ENCODE data around the gene JMJD1C. TPM values are rescaled to one million over a fixed set of nuclear protein-coding genes. Genes with fewer than 3 reads are reported as not detected.

JMJD1C gene
- total RNA-seq, 1 donor from 2014 or later: 68.7 TPM

- Mint-ChIP-seq H3K4me1 (peaks cover 47% of the 10 kb centered on the region), H3K27me3 (ENCODE audit: low read depth) (no peaks in the 10 kb centered on the region), H3K9me3 (peaks cover 4% of the 10 kb centered on the region), H3K27ac (ENCODE audit: unreplicated experiment) (no peak overlapping the region), H3K36me3 (ENCODE audit: low read depth) (peaks cover 10% of the 10 kb centered on the region), H3K4me3 (no peak overlapping the region)
- TF ChIP-seq, protein P1, sequence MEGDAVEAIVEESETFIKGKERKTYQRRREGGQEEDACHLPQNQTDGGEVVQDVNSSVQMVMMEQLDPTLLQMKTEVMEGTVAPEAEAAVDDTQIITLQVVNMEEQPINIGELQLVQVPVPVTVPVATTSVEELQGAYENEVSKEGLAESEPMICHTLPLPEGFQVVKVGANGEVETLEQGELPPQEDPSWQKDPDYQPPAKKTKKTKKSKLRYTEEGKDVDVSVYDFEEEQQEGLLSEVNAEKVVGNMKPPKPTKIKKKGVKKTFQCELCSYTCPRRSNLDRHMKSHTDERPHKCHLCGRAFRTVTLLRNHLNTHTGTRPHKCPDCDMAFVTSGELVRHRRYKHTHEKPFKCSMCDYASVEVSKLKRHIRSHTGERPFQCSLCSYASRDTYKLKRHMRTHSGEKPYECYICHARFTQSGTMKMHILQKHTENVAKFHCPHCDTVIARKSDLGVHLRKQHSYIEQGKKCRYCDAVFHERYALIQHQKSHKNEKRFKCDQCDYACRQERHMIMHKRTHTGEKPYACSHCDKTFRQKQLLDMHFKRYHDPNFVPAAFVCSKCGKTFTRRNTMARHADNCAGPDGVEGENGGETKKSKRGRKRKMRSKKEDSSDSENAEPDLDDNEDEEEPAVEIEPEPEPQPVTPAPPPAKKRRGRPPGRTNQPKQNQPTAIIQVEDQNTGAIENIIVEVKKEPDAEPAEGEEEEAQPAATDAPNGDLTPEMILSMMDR (conservative IDR thresholded peaks at IDR 0.05): no peak
- no peak for DNase-seq (ENCODE audit: low read depth, low spot score)
These were observed 147.3 kb downstream of the JMJD1C start for GRCh38 chr10:63318491-63318890.

- Mint-ChIP-seq H3K27me3 (ENCODE audit: low read depth) (no peaks in the 10 kb centered on the region), H3K4me1 (peaks cover 19% of the 10 kb centered on the region), H3K4me3 (no peak overlapping the region), H3K36me3 (ENCODE audit: low read depth) (peaks cover 13% of the 10 kb centered on the region), H3K9me3 (peaks cover 8% of the 10 kb centered on the region), H3K27ac (ENCODE audit: unreplicated experiment) (peak overlapping the region; percentile 16)
- DNase-seq (ENCODE audit: low read depth, low spot score): no peak
- TF ChIP-seq, protein P1 (conservative IDR thresholded peaks at IDR 0.05): no peak
These were observed 151.8 kb downstream of the JMJD1C start for GRCh38 chr10:63314020-63314419.

DNA sequence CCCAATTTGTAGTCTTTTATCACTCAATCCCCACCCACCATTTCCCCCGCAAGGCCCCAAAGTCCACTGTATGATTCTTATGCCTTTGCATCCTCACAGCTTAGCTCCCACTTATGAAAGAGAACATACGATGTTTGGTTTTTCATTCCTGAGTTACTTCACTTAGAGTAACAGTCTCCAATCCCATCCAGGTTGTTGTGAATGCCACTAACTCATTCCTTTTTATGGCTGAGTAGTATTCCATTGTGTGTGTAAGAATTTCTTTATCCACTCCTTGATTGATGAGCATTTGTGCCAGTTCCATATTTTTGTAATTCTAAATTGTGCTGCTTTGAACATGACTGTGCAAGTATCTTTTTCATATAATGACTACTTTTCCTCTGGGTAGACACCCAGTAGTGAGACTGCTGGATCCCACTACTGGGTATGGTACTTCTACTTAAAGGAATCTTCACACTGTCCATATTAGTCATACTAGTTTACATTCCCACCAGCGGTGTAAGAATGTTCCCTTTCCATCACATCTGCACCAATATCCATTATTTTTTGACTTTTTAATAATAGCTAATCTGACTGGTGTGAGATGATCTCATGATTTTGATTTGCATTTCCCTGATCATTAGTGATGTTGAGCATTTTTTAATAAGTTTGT is 152.6 kb downstream of the JMJD1C start:
- H3K27me3 Mint-ChIP-seq (ENCODE audit: low read depth): no peaks in the 10 kb centered on the region
- H3K27ac Mint-ChIP-seq (ENCODE audit: unreplicated experiment): no peak overlapping the region
- TF ChIP-seq, protein P1 (conservative IDR thresholded peaks at IDR 0.05): no peak
- DNase-seq (ENCODE audit: low read depth, low spot score): no peak
- H3K36me3 Mint-ChIP-seq (ENCODE audit: low read depth): peaks cover 13% of the 10 kb centered on the region
- H3K9me3 Mint-ChIP-seq: peaks cover 8% of the 10 kb centered on the region
- H3K4me3 Mint-ChIP-seq: no peak overlapping the region
- H3K4me1 Mint-ChIP-seq: peaks cover 23% of the 10 kb centered on the region

DNA sequence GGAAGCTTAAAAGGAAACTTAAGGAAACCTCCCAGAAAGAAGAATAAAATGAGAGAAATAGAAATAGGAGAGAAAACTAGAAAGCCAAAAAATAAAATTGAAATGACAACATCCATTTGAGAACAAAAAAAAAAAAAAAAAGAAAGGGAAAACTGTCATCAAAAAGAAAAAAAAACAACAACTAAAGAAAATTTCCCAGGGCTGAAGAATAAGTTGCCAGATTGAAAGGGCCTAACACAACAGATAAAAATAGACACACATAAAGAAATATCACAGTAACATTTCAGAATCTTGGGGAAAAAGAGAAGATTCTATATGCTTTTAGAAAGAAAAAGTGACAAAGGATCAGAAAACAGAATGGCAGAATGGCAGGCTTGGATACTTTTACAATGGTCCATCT is 157.1 kb downstream of the JMJD1C start:
- TF ChIP-seq, protein P1 (conservative IDR thresholded peaks at IDR 0.05): no peak
- H3K9me3 Mint-ChIP-seq: peaks cover 5% of the 10 kb centered on the region
- no peak overlapping the region for H3K27ac Mint-ChIP-seq (ENCODE audit: unreplicated experiment)
- H3K27me3 Mint-ChIP-seq (ENCODE audit: low read depth): no peaks in the 10 kb centered on the region
- DNase-seq (ENCODE audit: low read depth, low spot score): no peak
- peaks cover 4% of the 10 kb centered on the region for H3K36me3 Mint-ChIP-seq (ENCODE audit: low read depth)
- no peak overlapping the region for H3K4me3 Mint-ChIP-seq
- peaks cover 10% of the 10 kb centered on the region for H3K4me1 Mint-ChIP-seq

DNA sequence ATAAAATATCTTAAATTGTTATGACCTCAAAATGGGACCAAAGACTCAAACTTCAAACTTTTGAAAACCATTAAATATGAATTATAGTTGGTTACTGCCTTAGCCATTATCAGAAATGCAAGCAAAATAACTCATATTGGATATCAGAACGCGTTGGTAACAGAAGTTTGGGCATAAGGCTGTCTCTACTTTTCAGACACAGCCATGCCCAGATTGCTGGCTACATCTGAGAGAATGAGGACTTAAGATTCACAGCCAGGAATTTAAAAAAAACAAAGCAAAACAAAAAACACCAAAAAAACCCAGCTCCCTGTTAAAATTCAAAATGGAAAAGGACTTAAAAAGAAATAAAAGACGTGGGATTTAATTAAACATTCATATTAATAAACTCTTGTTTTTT is 161.6 kb downstream of the JMJD1C start:
- Mint-ChIP-seq H3K27ac (ENCODE audit: unreplicated experiment) (no peak overlapping the region), H3K27me3 (ENCODE audit: low read depth) (no peaks in the 10 kb centered on the region), H3K4me1 (peaks cover 33% of the 10 kb centered on the region), H3K9me3 (no peaks in the 10 kb centered on the region), H3K36me3 (ENCODE audit: low read depth) (no peaks in the 10 kb centered on the region), H3K4me3 (no peak overlapping the region)
- no peak for DNase-seq (ENCODE audit: low read depth, low spot score)
- TF ChIP-seq, protein P1 (conservative IDR thresholded peaks at IDR 0.05): no peak

Measured in neural crest cell (in vitro differentiated cells).